HG03039 (cell line): Measurements from ENCODE around the gene NFIC.
"Not testable (repeated sequence)": the region's sequence is repeated elsewhere in the genome, so short reads cannot be mapped to it uniquely, and the experiment has no call there.

Source experiments
- ATAC-seq: cut with Tn5 transposase; IDR thresholded peaks from one replicate; pipeline ENCODE4 v1.9.1; 2021; ENCODE audit warnings: mild to moderate bottlenecking, moderate library complexity; ENCODE audit not compliant: unreplicated experiment

NFIC gene

DNA sequence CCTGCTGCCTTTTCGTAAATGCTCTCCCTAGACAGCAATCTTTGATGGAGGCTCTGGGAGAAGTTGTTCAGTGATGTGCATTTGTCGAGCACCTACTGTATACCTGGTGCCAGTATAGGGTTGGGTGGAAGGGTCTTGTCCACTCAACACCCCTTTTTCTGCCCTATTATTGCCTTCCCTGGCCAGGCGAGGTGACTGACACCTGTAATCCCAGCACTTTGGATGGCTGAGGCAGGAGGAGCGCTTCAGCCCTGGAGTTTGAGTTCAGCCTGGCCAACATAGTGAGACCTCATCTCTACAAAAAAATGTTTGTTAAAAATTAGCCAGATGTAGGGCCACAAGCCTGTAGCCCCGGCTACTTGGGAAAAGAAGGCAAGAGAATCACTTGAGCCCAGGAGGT lies 49.3 kb downstream of the NFIC start:
- no peak for ATAC-seq

DNA sequence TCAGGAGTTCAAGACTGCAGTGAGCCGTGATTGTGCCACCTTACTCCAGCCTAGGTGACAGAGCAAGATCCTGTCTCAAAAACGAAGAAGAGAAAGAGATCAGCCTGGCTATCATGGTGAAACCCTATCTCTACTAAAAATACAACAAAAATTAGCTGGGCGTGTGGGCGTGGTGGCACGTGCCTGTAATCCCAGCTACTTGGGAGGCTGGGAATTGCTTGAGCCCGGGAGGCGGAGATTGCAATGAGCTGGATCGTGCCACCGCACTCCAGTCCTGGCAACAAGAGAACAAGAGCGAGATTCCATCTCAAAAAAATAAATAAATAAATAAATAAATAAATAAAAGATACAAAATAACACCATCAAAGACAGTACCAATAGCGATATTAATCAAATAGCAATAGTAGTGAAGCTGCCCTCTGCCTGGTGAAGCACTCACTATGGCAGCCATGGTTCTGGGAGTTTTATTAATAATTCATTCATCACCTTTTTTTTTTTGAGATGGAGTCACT lies 53.9 kb downstream of the NFIC start:
- ATAC-seq: no peak

GRCh38 chr19:3420909-3421619 lies 54.7 kb downstream of the NFIC start:
- ATAC-seq: no peak

DNA sequence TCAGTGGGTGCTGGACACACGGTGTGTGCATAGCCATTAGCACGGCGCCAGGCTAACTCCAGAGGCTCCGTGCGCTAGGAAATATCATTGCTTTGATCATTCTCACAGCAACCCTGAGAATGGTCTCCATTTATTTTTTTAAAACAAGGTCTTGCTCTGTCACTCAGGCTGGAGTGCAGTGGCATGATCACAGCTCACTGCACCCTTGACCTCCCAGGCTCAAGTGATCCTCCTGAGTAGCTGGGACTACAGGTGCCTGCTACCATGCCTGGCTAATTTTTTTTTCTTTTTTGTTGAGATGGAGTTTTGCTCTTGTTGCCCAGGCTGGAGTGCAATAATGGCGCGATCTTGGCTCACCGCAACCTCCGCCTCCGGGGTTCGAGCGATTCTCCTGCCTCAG lies 55.3 kb downstream of the NFIC start:
- not testable (repeated sequence) for ATAC-seq

GRCh38 chr19:3423183-3423829 lies 56.9 kb downstream of the NFIC start:
- ATAC-seq: no peak

- ATAC-seq: no peak
Observed at GRCh38 chr19:3426433-3426832, 60.0 kb downstream of the NFIC start.

DNA sequence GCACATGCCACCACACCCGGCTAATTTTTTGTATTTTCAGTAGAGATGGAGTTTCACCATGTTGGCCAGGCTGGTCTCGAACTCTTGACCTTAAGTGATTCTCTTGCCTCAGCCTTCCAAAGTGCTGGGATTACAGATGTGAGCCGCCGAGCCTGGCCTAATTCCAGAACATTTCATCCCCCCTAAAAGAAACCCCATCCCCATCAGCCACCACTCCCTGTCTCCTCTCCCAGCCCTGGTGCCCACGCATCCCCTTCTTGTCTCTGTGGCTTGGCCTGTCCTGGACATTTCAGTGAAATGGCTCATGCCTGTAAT lies 63.9 kb downstream of the NFIC start:
- ATAC-seq: not testable (repeated sequence)

GRCh38 chr19:3431760-3432397 lies 65.5 kb downstream of the NFIC start:
- ATAC-seq: no peak

- no peak for ATAC-seq
Observed at GRCh38 chr19:3433313-3433712, 66.9 kb downstream of the NFIC start.

- no peak for ATAC-seq
Observed at GRCh38 chr19:3433805-3434540, 67.6 kb downstream of the NFIC start.

DNA sequence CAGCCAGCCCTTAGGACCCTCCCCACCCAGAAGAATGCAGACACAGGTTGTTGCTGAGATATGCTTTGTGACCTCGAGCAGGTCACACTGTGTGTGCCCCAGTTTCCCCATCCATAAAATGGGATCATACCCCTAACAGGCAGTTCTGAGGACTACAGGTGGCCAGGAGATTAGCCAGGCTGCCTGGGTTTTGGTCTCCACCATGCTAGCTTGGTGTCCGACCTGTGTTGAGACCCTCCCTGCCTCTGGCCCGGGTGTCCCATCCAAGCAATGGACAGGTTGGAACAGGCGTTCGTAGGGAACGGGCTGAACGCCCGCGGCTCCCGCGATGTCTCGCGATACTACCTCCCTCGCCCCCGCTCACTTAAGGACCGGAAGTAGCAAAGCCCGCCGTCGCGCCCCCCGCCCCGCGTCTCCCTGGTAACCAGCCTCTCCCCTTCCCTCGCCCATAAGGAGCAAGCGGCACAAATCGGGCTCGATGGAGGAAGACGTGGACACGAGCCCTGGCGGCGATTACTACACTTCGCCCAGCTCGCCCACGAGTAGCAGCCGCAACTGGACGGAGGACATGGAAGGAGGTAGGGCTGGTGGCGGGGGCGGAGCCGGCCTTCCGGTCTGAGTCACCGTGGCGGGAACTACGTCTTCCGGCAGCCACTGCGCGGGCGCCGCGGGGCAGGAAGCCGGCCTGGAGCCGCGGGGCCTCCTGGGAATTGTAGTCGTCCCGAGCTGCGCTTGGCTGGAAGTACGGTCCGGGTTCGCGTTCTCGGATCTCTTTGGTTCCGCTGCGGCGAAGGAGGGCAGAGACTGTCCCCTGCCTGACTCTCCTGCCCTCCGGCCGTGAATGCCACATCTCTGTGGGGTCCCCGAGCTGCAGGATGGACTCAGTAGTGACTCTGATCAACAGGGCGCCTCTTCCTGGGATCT lies 68.5 kb downstream of the NFIC start:
- ATAC-seq: peak; percentile 77

DNA sequence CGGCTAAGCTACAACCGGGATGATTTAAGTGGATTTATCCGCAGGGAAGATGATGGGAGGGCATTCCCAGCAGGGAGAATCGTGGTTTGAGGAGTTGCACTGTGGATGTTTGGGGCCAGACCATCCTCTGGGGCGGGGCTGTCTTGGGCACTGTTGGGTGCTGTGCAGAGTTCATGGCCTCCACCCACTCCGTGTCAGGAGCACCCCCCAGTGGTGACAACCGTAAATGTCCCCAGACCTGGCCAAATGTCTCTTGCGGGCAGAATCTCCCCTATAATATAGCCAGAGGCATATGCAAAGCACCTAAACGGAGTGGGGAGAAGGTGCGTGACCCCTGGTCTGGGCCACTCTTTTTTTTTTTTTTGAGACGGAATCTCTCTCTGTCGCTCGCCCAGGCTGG lies 73.7 kb downstream of the NFIC start:
- ATAC-seq: no peak

- no peak for ATAC-seq
Observed at GRCh38 chr19:3441089-3441985, 75.0 kb downstream of the NFIC start.

GRCh38 chr19:3441986-3442329 lies 75.6 kb downstream of the NFIC start:
- no peak for ATAC-seq

DNA sequence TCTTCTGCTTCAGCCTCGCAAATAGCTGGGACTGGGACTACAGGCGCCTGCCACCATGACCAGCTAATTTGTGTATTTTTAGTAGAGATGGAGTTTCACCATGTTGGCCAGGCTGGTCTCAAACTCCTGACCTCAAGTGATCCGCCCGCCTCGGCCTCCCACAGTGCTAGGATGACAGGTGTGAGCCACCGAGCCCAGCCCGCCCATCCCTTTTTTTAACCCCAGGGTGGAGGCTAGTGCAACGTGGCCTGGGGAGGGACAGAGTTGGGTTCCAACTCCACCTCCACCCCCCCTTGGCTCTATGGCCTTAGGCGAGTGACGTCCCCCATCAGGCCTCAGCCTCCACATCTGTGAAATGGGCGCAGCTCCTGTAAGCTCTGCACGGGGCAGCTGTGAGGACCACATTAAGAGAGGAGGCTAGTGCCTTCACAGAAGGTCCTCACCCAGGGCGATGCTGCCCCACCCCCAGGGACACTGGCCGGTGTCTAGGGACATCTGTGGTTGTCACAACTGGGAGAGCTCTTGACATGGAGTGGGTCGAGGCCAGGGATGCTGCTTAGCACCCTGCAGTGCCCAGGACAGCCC lies 76.2 kb downstream of the NFIC start:
- ATAC-seq: no peak

DNA sequence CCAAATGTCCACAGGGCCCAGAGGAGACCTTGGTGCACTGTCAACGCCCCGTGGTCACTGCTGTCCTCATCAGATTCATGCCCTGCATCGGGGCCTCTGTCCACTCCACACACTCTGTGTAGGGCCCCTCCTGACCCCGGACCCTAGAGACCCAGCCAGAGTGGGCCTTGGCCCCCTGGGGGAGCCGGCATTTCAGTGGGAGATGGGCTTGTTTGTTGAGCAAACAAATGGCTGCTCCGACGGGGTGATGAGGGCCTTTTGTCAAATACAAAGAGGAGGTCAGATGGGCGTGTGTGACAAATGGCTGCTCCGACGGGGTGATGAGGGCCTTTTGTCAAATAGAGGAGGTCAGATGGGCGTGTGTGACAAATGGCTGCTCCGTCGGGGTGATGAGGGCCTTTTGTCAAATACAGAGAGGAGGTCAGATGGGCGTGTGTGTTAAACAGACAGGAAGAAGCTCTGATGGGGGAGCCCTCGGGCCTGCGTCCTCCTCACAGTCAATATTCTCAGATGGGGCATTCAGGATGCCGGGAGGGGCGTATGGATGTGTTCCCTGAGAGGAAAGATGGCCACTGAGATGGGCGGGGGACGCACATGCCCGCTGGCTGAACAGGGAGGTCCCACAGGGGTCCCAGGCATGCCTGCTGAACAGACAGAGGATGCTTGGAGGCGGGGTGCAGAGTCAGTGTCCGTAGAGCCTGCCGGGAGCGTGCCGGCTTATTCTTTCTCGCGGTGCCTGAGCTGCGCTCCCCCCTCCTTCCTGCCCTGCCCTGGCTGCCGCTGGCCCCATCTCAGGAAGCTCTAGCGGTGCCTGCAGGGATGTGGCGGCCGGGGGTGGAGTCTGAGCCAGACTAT lies 77.7 kb downstream of the NFIC start:
- ATAC-seq: no peak

- ATAC-seq: no peak
Observed at GRCh38 chr19:3444695-3445234, 78.4 kb downstream of the NFIC start.

DNA sequence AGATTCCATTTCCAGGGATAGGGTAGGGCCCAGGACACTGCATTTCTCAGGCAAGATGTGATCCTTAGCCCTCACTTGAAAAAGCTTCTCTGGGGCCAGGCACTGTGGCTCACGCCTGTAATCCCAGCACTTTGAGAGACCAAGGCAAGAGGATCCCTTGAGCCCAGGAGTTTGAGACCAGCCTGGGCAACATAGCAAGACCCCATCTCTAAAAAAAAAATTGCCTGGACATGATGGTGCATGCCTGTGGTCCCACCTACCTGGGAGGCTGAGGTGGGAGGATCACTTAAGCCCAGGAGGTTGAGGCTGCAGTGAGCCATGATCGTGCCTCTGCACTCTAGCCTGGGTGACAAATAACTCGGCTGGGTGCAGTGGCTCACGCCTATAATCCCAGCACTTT lies 80.3 kb downstream of the NFIC start:
- ATAC-seq: not testable (repeated sequence)
